ENCODE data around the gene IMPA2. TPM values are rescaled to one million over a fixed set of nuclear protein-coding genes. Genes with fewer than 3 reads are reported as not detected.

Gene IMPA2
- total RNA-seq, 1 experiment from 2014 or later = 34.8 TPM

DNA sequence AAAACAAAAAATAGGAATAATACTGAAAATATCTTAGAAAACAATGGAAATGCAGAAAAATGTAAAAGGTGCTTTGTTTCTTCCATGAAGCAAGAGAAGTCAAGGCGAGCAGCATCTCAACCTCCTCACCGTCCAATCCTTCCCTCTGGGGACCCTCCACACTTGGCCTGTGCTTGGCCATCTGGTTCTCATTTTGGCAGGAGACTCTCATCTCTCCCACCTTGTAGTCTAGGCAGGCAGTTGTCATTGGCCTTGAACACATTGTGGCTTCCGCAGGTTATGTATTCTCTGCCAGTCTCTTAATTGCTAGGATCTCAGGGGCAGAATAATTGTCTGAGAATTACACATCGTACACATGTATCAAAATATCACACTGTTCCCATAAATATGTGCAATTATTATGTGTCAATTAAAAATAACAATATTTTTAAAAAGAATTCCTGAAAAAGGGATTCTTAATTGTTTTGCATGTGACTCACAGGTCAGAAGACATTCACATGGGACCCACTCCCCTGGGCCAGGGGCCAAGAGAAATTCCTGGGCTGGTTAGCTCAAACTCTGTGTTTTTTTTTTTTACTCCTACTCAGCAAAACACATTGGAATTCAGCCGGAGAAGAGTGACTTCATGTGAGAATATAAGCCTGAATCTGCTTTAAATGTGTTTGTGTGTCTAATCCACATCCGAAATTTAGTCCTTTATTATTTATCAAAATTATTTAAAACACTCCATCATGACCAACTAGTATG, 98.4 kb downstream of the IMPA2 start:
- CTCF ChIA-PET = no interaction called here
- no peak overlapping the region for H3K27ac Mint-ChIP-seq (ENCODE audit: unreplicated experiment)
- no peak overlapping the region for H3K4me3 Mint-ChIP-seq (ENCODE audit: low read depth, unreplicated experiment)
- TF ChIP-seq, protein P1, sequence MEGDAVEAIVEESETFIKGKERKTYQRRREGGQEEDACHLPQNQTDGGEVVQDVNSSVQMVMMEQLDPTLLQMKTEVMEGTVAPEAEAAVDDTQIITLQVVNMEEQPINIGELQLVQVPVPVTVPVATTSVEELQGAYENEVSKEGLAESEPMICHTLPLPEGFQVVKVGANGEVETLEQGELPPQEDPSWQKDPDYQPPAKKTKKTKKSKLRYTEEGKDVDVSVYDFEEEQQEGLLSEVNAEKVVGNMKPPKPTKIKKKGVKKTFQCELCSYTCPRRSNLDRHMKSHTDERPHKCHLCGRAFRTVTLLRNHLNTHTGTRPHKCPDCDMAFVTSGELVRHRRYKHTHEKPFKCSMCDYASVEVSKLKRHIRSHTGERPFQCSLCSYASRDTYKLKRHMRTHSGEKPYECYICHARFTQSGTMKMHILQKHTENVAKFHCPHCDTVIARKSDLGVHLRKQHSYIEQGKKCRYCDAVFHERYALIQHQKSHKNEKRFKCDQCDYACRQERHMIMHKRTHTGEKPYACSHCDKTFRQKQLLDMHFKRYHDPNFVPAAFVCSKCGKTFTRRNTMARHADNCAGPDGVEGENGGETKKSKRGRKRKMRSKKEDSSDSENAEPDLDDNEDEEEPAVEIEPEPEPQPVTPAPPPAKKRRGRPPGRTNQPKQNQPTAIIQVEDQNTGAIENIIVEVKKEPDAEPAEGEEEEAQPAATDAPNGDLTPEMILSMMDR (IDR thresholded peaks at IDR 0.05; ENCODE audit: unreplicated experiment) = no peak
- no peaks in the 10 kb centered on the region for H3K4me1 Mint-ChIP-seq (ENCODE audit: low read depth, unreplicated experiment)
- H3K36me3 Mint-ChIP-seq (ENCODE audit: insufficient read depth, unreplicated experiment) = no peaks in the 10 kb centered on the region
- H3K9me3 Mint-ChIP-seq (ENCODE audit: low read depth, unreplicated experiment) = no peaks in the 10 kb centered on the region
- intact Hi-C loops (cut with micrococcal nuclease; ENCODE audit: unreplicated experiment) = no loop called here
- peaks cover 48% of the 10 kb centered on the region for H3K27me3 Mint-ChIP-seq (ENCODE audit: unreplicated experiment)
- no TSS peak for BruUV-seq (replicated peaks)
- no peak for DNase-seq

Other genes with a start within 250 kb of the IMPA2 start
- 44.4 and 47.2 TPM in 2 replicates for gene CHMP1B, start 130.1 kb upstream of the IMPA2 start, total RNA-seq (2022)
- 37.6 and 44.4 TPM in 2 replicates for gene MPPE1, start 73.2 kb upstream of the IMPA2 start, total RNA-seq (2022)
- gene ANKRD62, start 112.3 kb downstream of the IMPA2 start, total RNA-seq (2022) = not detected in 2 replicates